ENCODE results near the gene ZNF367.
"Not testable (repeated sequence)": the region's sequence is repeated elsewhere in the genome, so short reads cannot be mapped to it uniquely, and the experiment has no call there.

Gene ZNF367

GRCh38 chr9:96375507-96375906, 42.7 kb downstream of the ZNF367 start:
- in situ Hi-C loops (cut with HindIII; ENCODE audit: low sequenced_read_pairs) = not testable (repeated sequence)

GRCh38 chr9:96367943-96368342, 50.2 kb downstream of the ZNF367 start:
- in situ Hi-C loops (cut with HindIII; ENCODE audit: low sequenced_read_pairs) = no loop called here

- in situ Hi-C loops (cut with HindIII; ENCODE audit: low sequenced_read_pairs) = no loop called here
Measured at GRCh38 chr9:96363175-96363967, 54.8 kb downstream of the ZNF367 start.

- in situ Hi-C loops (cut with HindIII; ENCODE audit: low sequenced_read_pairs) = not testable (repeated sequence)
Measured at GRCh38 chr9:96362119-96362518, 56.1 kb downstream of the ZNF367 start.

- in situ Hi-C loops (cut with HindIII; ENCODE audit: low sequenced_read_pairs) = no loop called here
Measured at GRCh38 chr9:96361668-96362067, 56.5 kb downstream of the ZNF367 start.

- in situ Hi-C loops (cut with HindIII; ENCODE audit: low sequenced_read_pairs) = no loop called here
Measured at GRCh38 chr9:96360976-96361375, 57.2 kb downstream of the ZNF367 start.

GRCh38 chr9:96360523-96360922, 57.6 kb downstream of the ZNF367 start:
- in situ Hi-C loops (cut with HindIII; ENCODE audit: low sequenced_read_pairs) = not testable (repeated sequence)

- in situ Hi-C loops (cut with HindIII; ENCODE audit: low sequenced_read_pairs) = no loop called here
Measured at GRCh38 chr9:96350866-96351265, 67.3 kb downstream of the ZNF367 start.

- in situ Hi-C loops (cut with HindIII; ENCODE audit: low sequenced_read_pairs) = no loop called here
Measured at GRCh38 chr9:96348261-96348660, 69.9 kb downstream of the ZNF367 start.

GRCh38 chr9:96345551-96345950, 72.6 kb downstream of the ZNF367 start:
- in situ Hi-C loops (cut with HindIII; ENCODE audit: low sequenced_read_pairs) = no loop called here

GRCh38 chr9:96344458-96345180, 73.6 kb downstream of the ZNF367 start:
- in situ Hi-C loops (cut with HindIII; ENCODE audit: low sequenced_read_pairs) = no loop called here

GRCh38 chr9:96343515-96344360, 74.4 kb downstream of the ZNF367 start:
- in situ Hi-C loops (cut with HindIII; ENCODE audit: low sequenced_read_pairs) = no loop called here

- in situ Hi-C loops (cut with HindIII; ENCODE audit: low sequenced_read_pairs) = no loop called here
Measured at GRCh38 chr9:96342571-96343245, 75.5 kb downstream of the ZNF367 start.

GRCh38 chr9:96340707-96341106, 77.5 kb downstream of the ZNF367 start:
- in situ Hi-C loops (cut with HindIII; ENCODE audit: low sequenced_read_pairs) = no loop called here

GRCh38 chr9:96338299-96338698, 79.9 kb downstream of the ZNF367 start:
- in situ Hi-C loops (cut with HindIII; ENCODE audit: low sequenced_read_pairs) = no loop called here

Data from DLD1 (cell line).